ENCODE data around the gene GAL3ST1. TPM values are rescaled to one million over a fixed set of nuclear protein-coding genes. Genes with fewer than 3 reads are reported as not detected.
A peak's percentile ranks its signal among the peaks of the same experiment; 100 is the strongest.

The GAL3ST1 gene
- total RNA-seq, 1 donor from 2014 or later, result 4.3 TPM

- Histone ChIP-seq H3K36me3 (no peaks in the 10 kb centered on the region), H3K4me1 (peaks cover 3% of the 10 kb centered on the region), H3K4me2 (no peak overlapping the region), H3K9me3 (ENCODE audit: low read depth) (no peaks in the 10 kb centered on the region), H3F3A (ENCODE audit: low read depth) (no peaks in the 10 kb centered on the region), H4K20me1 (ENCODE audit: low read depth) (no peaks in the 10 kb centered on the region), H3K4me3 (no peak overlapping the region), H2AFZ (replicated peaks) (no peak overlapping the region), H3K27ac (no peak overlapping the region), H3K27me3 (no peaks in the 10 kb centered on the region), H3K9ac (no peak overlapping the region), H3K79me2 (ENCODE audit: low read depth) (no peaks in the 10 kb centered on the region)
- Mint-ChIP-seq H3K27ac (no peak overlapping the region), H3K36me3 (no peaks in the 10 kb centered on the region), H3K4me3 (no peak overlapping the region), H3K27me3 (ENCODE audit: insufficient read depth, low read depth) (no peaks in the 10 kb centered on the region), H3K4me1 (peaks cover 13% of the 10 kb centered on the region), H3K9me3 (no peaks in the 10 kb centered on the region)
- TF ChIP-seq EZH2 (IDR thresholded peaks at IDR 0.05) (no peak), EZH2phosphoT487 (IDR thresholded peaks at IDR 0.05) (no peak)
- TF ChIP-seq, protein P1, sequence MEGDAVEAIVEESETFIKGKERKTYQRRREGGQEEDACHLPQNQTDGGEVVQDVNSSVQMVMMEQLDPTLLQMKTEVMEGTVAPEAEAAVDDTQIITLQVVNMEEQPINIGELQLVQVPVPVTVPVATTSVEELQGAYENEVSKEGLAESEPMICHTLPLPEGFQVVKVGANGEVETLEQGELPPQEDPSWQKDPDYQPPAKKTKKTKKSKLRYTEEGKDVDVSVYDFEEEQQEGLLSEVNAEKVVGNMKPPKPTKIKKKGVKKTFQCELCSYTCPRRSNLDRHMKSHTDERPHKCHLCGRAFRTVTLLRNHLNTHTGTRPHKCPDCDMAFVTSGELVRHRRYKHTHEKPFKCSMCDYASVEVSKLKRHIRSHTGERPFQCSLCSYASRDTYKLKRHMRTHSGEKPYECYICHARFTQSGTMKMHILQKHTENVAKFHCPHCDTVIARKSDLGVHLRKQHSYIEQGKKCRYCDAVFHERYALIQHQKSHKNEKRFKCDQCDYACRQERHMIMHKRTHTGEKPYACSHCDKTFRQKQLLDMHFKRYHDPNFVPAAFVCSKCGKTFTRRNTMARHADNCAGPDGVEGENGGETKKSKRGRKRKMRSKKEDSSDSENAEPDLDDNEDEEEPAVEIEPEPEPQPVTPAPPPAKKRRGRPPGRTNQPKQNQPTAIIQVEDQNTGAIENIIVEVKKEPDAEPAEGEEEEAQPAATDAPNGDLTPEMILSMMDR (IDR thresholded peaks at IDR 0.05), result peak; percentile 12
- no peak for DNase-seq (ENCODE audit: low spot score)
Observed at GRCh38 chr22:30557243-30557642, 17.2 kb downstream of the GAL3ST1 start.

DNA sequence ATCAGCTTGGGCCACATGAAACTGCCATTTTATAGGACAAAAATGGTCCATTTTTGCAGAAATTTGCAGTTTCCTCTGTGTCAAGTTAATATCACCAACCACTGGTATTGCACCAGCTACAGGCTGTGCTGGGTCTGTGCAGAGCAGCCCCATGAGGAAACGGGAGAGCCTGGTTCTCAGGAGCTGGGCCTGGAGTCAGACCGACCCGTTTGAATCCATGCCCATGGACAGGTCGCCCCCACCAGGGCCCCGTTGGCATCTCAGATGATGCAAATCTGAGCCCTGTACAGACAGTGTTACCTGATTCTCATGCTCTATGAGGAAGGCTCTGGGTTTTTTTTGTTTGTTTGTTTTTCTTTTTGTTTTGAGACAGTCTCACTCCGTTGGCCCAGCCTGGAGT lies 18.1 kb downstream of the GAL3ST1 start:
- no peaks in the 10 kb centered on the region for H3K79me2 ChIP-seq (ENCODE audit: low read depth)
- H4K20me1 ChIP-seq (ENCODE audit: low read depth), result no peaks in the 10 kb centered on the region
- no peaks in the 10 kb centered on the region for H3K9me3 Mint-ChIP-seq
- H3K4me3 Mint-ChIP-seq, result no peak overlapping the region
- peak; percentile 30 for DNase-seq (ENCODE audit: low spot score)
- peaks cover 1% of the 10 kb centered on the region for H3K4me1 ChIP-seq
- no peak overlapping the region for H3K27ac ChIP-seq
- H3K36me3 ChIP-seq, result no peaks in the 10 kb centered on the region
- no peaks in the 10 kb centered on the region for H3K36me3 Mint-ChIP-seq
- no peak overlapping the region for H3K4me2 ChIP-seq
- H3K9me3 ChIP-seq (ENCODE audit: low read depth), result no peaks in the 10 kb centered on the region
- H3K27ac Mint-ChIP-seq, result no peak overlapping the region
- no peak overlapping the region for H3K9ac ChIP-seq
- H3K4me3 ChIP-seq, result no peak overlapping the region
- peaks cover 9% of the 10 kb centered on the region for H3K4me1 Mint-ChIP-seq
- H3K27me3 ChIP-seq, result no peaks in the 10 kb centered on the region
- H3F3A ChIP-seq (ENCODE audit: low read depth), result no peaks in the 10 kb centered on the region
- H3K27me3 Mint-ChIP-seq (ENCODE audit: insufficient read depth, low read depth), result no peaks in the 10 kb centered on the region
- TF ChIP-seq EZH2phosphoT487 (IDR thresholded peaks at IDR 0.05), result no peak
- TF ChIP-seq EZH2 (IDR thresholded peaks at IDR 0.05), result no peak
- TF ChIP-seq, protein P1 (IDR thresholded peaks at IDR 0.05), result peak; percentile 25
- no peak overlapping the region for H2AFZ ChIP-seq (replicated peaks)

GRCh38 chr22:30555282-30556210 lies 18.9 kb downstream of the GAL3ST1 start:
- no peak overlapping the region for H3K4me2 ChIP-seq
- H3K9ac ChIP-seq, result no peak overlapping the region
- H3K9me3 ChIP-seq (ENCODE audit: low read depth), result no peaks in the 10 kb centered on the region
- no peak overlapping the region for H3K27ac ChIP-seq
- no peak overlapping the region for H3K4me3 ChIP-seq
- Mint-ChIP-seq H3K27ac (no peak overlapping the region), H3K36me3 (no peaks in the 10 kb centered on the region), H3K4me1 (peaks cover 7% of the 10 kb centered on the region), H3K9me3 (no peaks in the 10 kb centered on the region), H3K4me3 (no peak overlapping the region), H3K27me3 (ENCODE audit: insufficient read depth, low read depth) (no peaks in the 10 kb centered on the region)
- H3F3A ChIP-seq (ENCODE audit: low read depth), result no peaks in the 10 kb centered on the region
- no peaks in the 10 kb centered on the region for H3K27me3 ChIP-seq
- H2AFZ ChIP-seq (replicated peaks), result no peak overlapping the region
- H4K20me1 ChIP-seq (ENCODE audit: low read depth), result no peaks in the 10 kb centered on the region
- TF ChIP-seq, protein P1 (IDR thresholded peaks at IDR 0.05), result no peak
- TF ChIP-seq EZH2 (IDR thresholded peaks at IDR 0.05) (no peak), EZH2phosphoT487 (IDR thresholded peaks at IDR 0.05) (no peak)
- H3K79me2 ChIP-seq (ENCODE audit: low read depth), result no peaks in the 10 kb centered on the region
- no peaks in the 10 kb centered on the region for H3K4me1 ChIP-seq
- no peaks in the 10 kb centered on the region for H3K36me3 ChIP-seq
- DNase-seq (ENCODE audit: low spot score), result no peak

Data from neural progenitor cell (in vitro differentiated cells).